Heart left ventricle (tissue), 16 donors: ENCODE results near the gene OSM. TPM values are rescaled to one million over a fixed set of nuclear protein-coding genes. Genes with fewer than 3 reads are reported as not detected.

Experiments used
- ATAC-seq, 4 donors: fragments of 200-7000 bp; cut with Tn5 transposase; one replicate each; pipeline ENCODE4 v1.9.1; 2020 to 2022; ENCODE audit warnings: moderate library complexity in 4 of 4, mild to moderate bottlenecking in 3 of 4, moderate number of reproducible peaks in 1 of 4
- DNase-seq, 5 donors: peaks; one replicate each; pipeline ENCODE4 v3.0.0-alpha.2; 2020
- H3K27ac ChIP-seq, 12 donors: fragments of 200-600 bp; sonication (generic) in 4 of 12; one replicate each; pipeline versions ENCODE4 v1.5.0 to v1.8.0; 2016 to 2022; ENCODE audit warnings: mild to moderate bottlenecking in 2 of 12
- H3K27me3 ChIP-seq, 9 donors: fragments of 200-600 bp; sonication (generic) in 2 of 9; one replicate each; pipeline versions ENCODE4 v1.5.1 to v1.8.0; 2016 to 2022; ENCODE audit warnings: mild to moderate bottlenecking in 3 of 9
- H3K36me3 ChIP-seq, 9 donors: fragments of 200-600 bp; sonication (generic) in 2 of 9; one replicate each; pipeline versions ENCODE4 v1.5.0 to v1.8.0; 2018 to 2022; ENCODE audit warnings: mild to moderate bottlenecking in 2 of 9
- H3K4me1 ChIP-seq, 12 donors: fragments of 200-600 bp; sonication (generic) in 4 of 12; one replicate each; pipeline versions ENCODE4 v1.5.0 to v1.8.0; 2016 to 2022; ENCODE audit warnings: mild to moderate bottlenecking in 3 of 12
- H3K4me3 ChIP-seq, 12 donors: fragments of 200-600 bp; sonication (generic) in 4 of 12; one replicate each; pipeline versions ENCODE4 v1.5.0 to v1.8.0; 2017 to 2022; ENCODE audit warnings: mild to moderate bottlenecking in 9 of 12, moderate library complexity in 4 of 12
- H3K9me3 ChIP-seq, 12 donors: fragments of 200-600 bp; sonication (generic) in 4 of 12; one replicate each; pipeline versions ENCODE4 v1.5.0 to v1.8.0; 2016 to 2022; ENCODE audit warnings: mild to moderate bottlenecking in 1 of 12
- POLR2A ChIP-seq, 2 donors: fragments of 450-650 bp; IDR thresholded peaks; one replicate each; pipeline ENCODE4 v1.6.1; 2017; ENCODE audit warnings: antibody characterized with exemption in 2 of 2, mild to moderate bottlenecking in 2 of 2, moderate library complexity in 2 of 2
- WGBS, 4 donors: extraction: QIAGEN DNeasy Blood & Tissue Kit in 2 of 4; methylation state at CpG; one replicate each; pipeline versions ENCODE4 v1.1.5 to v1.1.7; 2013 to 2018; 5-methylcytosine and 5-hydroxymethylcytosine counted together
- intact Hi-C, 10 donors: fragments of 100-400 bp; cut with DNase I; formaldehyde crosslinking; loops; one replicate each; pipeline versions ENCODE4 v1.11.1 to v1.14.2; 2022
- polyA plus RNA-seq, 2 donors: library from polyadenylated mRNA; stranded (reverse); fragments of 200-250 nt; gene quantifications; one replicate each; pipeline ENCODE4 v1.2.3, GENCODE V29; 2013
- total RNA-seq, 9 donors: library from RNA; depleted of rRNA in 2 of 9; stranded (reverse); fragments of >200 nt in 2 of 9; fragmentation: NEBNext Ultra II Directional in 3 of 9; extraction: Animal tissue kit (Norgen Biotek cat#: 25700) in 3 of 9; gene quantifications; one replicate each; pipeline versions ENCODE4 v1.1.0 to v1.2.4, GENCODE V29; 2016 to 2023
- TF ChIP-seq, protein P1 (sequence below), 12 donors: fragments of 200-600 bp; sonication (generic) in 4 of 12; IDR thresholded peaks; one replicate each; pipeline versions ENCODE4 v1.5.0 to v1.8.0; 2018 to 2022; ENCODE audit warnings: antibody characterized with exemption in 12 of 12, mild to moderate bottlenecking in 5 of 12
- donor health status: ischemic (EF 13 %, LVEDD 7.1; RV severe dilation, severe dysfunction).
- donor health status: healthy with polysubstance abuse.
- donor health status: DM: no; HTN: yes; CAD: no.
- donor health status: DM: no; HTN: no; CAD: no.
- donor health status: ischemic (EF 25% LVEDD 6.9; RV normal size, moderate dysfunction).
- donor health status: ischemic (EF 25% LVEDD 5.7; RV mildly dilated, moderate dysfunction).
- donor health status: healthy.
- donor health status: DM: yes; HTN: yes; CAD: no.
- donor health status: ischemic (EF 35%, LVEDD 5.7; RV mildly dilated, moderate dysfunction).
- donor health status: nonischemic (EF 11% LVEDD 7.7; RV severe dilation, severe dysfunction).
- donor health status: DM: yes; HTN: yes; CAD: no.
- donor health status: PGD.
- donor health status: ischemic (EF 29% LVEDD 5.4; RV normal size, mild dysfunction).
- donor health status: nonischemic (EF 23%, LVEDD 6.1; RV moderate dilation, normal function).

Gene OSM
- total and polyA plus RNA-seq, 11 donors, result 0.17 to 5.0 (median 0.27) TPM; not detected in 2

DNA sequence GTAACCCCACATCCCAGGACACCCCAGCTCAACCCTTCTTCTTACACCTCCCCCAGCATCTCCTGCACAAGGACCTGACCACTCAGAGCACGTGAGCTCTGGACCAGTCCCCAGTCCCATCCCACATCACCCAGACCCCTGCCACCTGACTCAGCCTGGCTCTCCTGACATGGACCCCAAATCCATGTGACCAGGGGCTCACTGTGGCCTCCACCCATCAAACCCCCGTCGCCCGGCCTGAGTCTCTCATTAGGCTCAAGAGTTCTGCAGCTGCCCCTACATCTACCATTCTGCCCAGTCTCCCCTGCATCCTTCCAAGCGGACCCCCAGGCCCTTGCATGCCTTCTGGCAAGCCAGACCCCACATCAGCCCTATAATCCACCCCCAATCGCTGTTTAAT is 18.2 kb downstream of the OSM start:
- no peak for DNase-seq
- Histone ChIP-seq H3K27ac (peak overlapping the region in 3 of 12 donors; percentile 47 to 78 (median 72)), H3K9me3 (no peaks in the 10 kb centered on the region), H3K4me1 (peaks cover 0 to 53% (median 21%) of the 10 kb centered on the region in 12 donors), H3K27me3 (peaks cover 10 to 62% (median 31%) of the 10 kb centered on the region in 9 donors), H3K36me3 (no peaks in the 10 kb centered on the region), H3K4me3 (peak overlapping the region in 5 of 12 donors; percentile 4 to 45 (median 21))
- TF ChIP-seq POLR2A (IDR thresholded peaks at IDR 0.05), result no peak
- TF ChIP-seq, protein P1, sequence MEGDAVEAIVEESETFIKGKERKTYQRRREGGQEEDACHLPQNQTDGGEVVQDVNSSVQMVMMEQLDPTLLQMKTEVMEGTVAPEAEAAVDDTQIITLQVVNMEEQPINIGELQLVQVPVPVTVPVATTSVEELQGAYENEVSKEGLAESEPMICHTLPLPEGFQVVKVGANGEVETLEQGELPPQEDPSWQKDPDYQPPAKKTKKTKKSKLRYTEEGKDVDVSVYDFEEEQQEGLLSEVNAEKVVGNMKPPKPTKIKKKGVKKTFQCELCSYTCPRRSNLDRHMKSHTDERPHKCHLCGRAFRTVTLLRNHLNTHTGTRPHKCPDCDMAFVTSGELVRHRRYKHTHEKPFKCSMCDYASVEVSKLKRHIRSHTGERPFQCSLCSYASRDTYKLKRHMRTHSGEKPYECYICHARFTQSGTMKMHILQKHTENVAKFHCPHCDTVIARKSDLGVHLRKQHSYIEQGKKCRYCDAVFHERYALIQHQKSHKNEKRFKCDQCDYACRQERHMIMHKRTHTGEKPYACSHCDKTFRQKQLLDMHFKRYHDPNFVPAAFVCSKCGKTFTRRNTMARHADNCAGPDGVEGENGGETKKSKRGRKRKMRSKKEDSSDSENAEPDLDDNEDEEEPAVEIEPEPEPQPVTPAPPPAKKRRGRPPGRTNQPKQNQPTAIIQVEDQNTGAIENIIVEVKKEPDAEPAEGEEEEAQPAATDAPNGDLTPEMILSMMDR (IDR thresholded peaks at IDR 0.05), result no peak
- ATAC-seq, result no peak
- WGBS, 4 donors, result 68 to 75% (median 71%) methylated on average over 6 of the region's 6 CpGs
- intact Hi-C loops, result loop anchor here in 2 of 10 donors (5.0 kb wide), 2 partner anchors 36 to 41 kb away; no protein-coding TSS in a partner anchor

DNA sequence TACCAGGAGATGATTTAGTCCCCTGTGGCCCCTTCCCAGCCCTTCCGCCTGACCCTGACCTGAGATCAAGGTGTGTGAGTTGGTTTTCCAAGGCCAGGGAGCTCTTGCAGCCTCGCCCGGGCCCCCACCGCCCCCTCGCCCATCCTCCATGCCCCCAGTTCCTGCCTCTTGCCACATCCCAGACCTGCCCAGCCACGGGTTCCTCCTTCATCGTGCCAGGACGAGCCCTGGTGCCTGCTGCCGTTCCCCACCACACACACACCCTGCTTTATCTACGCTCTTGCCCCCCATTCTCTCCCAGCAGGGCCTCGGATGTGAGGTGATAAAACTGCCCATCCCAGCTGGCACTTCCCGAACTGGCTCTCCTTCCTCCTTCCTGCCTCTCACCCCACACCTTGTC is 18.7 kb downstream of the OSM start:
- peaks cover 10 to 62% (median 31%) of the 10 kb centered on the region in 9 donors for H3K27me3 ChIP-seq
- H3K9me3 ChIP-seq, result no peaks in the 10 kb centered on the region
- H3K27ac ChIP-seq, result peak overlapping the region in 2 of 12 donors; percentile 72 to 78
- peak overlapping the region in 1 of 12 donors; percentile 45 for H3K4me3 ChIP-seq
- ATAC-seq (no peak), DNase-seq (no peak)
- H3K4me1 ChIP-seq, result peaks cover 0 to 50% (median 18%) of the 10 kb centered on the region in 12 donors
- WGBS, 4 donors, result 71 to 76% (median 73%) methylated on average over 11 to 12 of the region's 12 CpGs
- TF ChIP-seq POLR2A (IDR thresholded peaks at IDR 0.05), result no peak
- TF ChIP-seq, protein P1 (IDR thresholded peaks at IDR 0.05), result no peak
- H3K36me3 ChIP-seq, result no peaks in the 10 kb centered on the region
- intact Hi-C loops, result loop anchor here in 2 of 10 donors (5.0 kb wide), 2 partner anchors 36 to 41 kb away; no protein-coding TSS in a partner anchor

DNA sequence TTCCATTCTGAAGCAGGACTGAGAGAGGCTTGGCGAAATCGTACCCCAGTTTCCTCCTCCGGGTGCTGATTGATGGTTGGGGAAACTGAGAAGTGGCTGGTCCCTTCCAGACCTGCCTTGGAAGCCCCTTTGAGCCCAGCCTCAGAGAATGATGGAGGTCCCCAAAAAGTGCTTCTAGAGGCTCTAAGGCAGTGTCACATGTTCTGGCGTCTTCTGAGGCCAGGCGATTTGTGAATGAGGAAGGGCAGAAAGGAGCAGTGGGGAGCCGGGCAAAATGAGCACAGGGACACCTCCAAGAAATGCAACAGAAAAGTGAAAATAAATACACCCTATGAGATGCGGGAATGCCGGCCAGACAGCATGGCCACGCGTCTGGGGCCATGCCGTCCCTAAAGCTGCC is 19.1 kb downstream of the OSM start:
- Histone ChIP-seq H3K27me3 (peaks cover 10 to 66% (median 31%) of the 10 kb centered on the region in 9 donors), H3K27ac (peak overlapping the region in 1 of 12 donors; percentile 64), H3K4me3 (peak overlapping the region in 1 of 12 donors; percentile 45), H3K9me3 (no peaks in the 10 kb centered on the region), H3K36me3 (no peaks in the 10 kb centered on the region), H3K4me1 (peaks cover 0 to 45% (median 15%) of the 10 kb centered on the region in 12 donors)
- WGBS, 4 donors, result 70 to 87% (median 83%) methylated on average over 11 of the region's 11 CpGs
- intact Hi-C loops, result loop anchor here in 2 of 10 donors (5.0 kb wide), 2 partner anchors 35 to 40 kb away; no protein-coding TSS in a partner anchor
- ATAC-seq (no peak), DNase-seq (no peak)
- TF ChIP-seq, protein P1 (IDR thresholded peaks at IDR 0.05), result no peak
- no peak for TF ChIP-seq POLR2A (IDR thresholded peaks at IDR 0.05)

DNA sequence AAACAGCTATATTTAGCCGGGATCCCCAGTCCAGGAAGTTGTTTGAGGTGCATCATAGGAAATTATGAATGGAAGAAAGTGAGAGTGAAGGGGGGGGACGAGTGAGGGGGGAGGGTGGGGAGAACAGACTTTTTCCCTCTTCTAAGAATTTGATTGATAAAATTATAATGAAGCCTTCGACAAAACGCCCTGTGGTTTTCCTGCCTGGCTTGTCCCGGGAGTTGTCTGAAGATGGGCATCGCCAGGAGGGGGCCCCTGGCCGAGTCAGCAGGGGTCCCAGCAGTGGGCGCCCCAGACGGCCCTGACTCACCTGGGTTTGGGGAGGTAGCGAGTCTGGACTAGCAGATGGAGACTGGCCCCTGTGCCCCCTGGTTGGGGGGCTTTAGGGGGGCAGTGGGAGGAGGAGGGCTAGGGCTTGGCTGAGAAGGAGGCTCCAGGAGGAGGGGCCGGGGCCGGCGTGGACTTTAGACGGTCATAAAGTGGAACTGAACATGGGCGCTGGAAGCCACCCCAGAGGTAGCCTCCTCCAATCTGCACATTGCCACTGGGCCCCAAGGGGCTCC is 19.8 kb downstream of the OSM start:
- H3K4me1 ChIP-seq, result peaks cover 0 to 39% (median 14%) of the 10 kb centered on the region in 12 donors
- intact Hi-C loops, result loop anchor here in 2 of 10 donors (5.0 kb wide), 2 partner anchors 35 to 40 kb away; no protein-coding TSS in a partner anchor
- ATAC-seq (no peak), DNase-seq (no peak)
- peak overlapping the region in 9 of 12 donors; percentile 36 to 62 (median 49) for H3K4me3 ChIP-seq
- TF ChIP-seq, protein P1 (IDR thresholded peaks at IDR 0.05), result no peak
- no peak for TF ChIP-seq POLR2A (IDR thresholded peaks at IDR 0.05)
- WGBS, 4 donors, result 28 to 35% (median 30%) methylated on average over 15 of the region's 15 CpGs
- peak overlapping the region in 1 of 12 donors; percentile 64 for H3K27ac ChIP-seq
- peaks cover 10 to 68% (median 31%) of the 10 kb centered on the region in 9 donors for H3K27me3 ChIP-seq
- H3K36me3 ChIP-seq, result no peaks in the 10 kb centered on the region
- no peaks in the 10 kb centered on the region for H3K9me3 ChIP-seq
